OCI-LY7 (cell line): ENCODE results near the gene ELAVL3.

ENCODE experiments used
- EZH2phosphoT487 ChIP-seq: fragments of 200-600 bp; sonication (generic); IDR thresholded peaks from 2 replicates; pipeline ENCODE4 v1.6.1; 2018; ENCODE audit warnings: low read depth, borderline replicate concordance, mild to moderate bottlenecking, mixed run types, antibody characterized with exemption, low read length, moderate library complexity, mixed read lengths
- TF ChIP-seq, protein P1 (sequence below): fragments of 200-600 bp; sonication (generic); conservative IDR thresholded peaks from 2 replicates; pipeline ENCODE4 v1.5.1; 2014; ENCODE audit warnings: mild to moderate bottlenecking, antibody characterized with exemption, low read length, moderate library complexity, mixed read lengths

DNA sequence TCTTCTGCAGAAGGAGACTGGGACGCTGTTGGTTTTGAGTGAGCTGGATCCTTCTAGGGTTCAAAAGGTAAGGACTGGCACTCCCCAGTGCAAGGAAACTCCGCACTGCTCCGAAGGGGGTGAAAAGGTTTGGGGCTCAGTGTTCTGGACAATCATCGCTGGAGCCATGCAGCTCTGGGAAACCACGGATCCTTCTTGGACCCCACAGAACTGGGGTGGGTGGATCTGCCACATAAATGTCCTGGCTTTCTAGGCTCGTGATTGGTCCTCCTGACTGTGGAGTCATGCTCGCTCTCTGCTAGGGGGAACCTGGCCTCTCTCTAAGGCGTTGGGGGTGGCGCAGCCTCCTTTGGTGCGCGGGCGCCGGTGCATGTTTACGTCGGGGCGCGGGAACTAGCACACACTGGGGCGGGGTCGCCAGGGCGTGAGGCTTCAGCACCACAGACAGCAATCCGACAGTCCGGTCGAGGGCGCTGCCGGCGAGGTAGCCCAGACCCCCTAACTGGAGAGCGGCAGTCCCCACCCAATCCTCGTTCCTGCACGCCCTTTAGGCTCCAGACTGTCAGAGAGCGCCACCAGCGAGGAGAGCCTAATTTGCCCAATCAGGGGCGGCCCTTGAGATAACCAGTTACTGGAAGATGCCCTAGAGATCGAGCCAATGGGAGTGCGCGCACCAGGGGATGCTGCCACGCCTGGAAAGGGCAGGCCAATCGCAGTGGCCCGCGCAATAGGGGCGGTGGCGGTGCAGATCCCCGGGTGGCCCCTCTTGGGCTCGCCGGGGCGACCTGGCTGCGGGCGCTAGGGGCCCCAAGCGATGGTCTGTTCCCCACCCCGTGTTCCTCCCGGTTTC is 913 bp upstream of the ELAVL3 start:
- TF ChIP-seq, protein P1, sequence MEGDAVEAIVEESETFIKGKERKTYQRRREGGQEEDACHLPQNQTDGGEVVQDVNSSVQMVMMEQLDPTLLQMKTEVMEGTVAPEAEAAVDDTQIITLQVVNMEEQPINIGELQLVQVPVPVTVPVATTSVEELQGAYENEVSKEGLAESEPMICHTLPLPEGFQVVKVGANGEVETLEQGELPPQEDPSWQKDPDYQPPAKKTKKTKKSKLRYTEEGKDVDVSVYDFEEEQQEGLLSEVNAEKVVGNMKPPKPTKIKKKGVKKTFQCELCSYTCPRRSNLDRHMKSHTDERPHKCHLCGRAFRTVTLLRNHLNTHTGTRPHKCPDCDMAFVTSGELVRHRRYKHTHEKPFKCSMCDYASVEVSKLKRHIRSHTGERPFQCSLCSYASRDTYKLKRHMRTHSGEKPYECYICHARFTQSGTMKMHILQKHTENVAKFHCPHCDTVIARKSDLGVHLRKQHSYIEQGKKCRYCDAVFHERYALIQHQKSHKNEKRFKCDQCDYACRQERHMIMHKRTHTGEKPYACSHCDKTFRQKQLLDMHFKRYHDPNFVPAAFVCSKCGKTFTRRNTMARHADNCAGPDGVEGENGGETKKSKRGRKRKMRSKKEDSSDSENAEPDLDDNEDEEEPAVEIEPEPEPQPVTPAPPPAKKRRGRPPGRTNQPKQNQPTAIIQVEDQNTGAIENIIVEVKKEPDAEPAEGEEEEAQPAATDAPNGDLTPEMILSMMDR, result no peak
- TF ChIP-seq EZH2phosphoT487, result no peak
